Parathyroid adenoma (tissue), 2 donors: ENCODE results near the gene HLA-DOB.

ENCODE experiments used
- H2AFZ ChIP-seq: fragments of 300-600 bp; sonication (generic); one replicate; pipeline ENCODE4 v1.7.0; 2017; ENCODE audit warnings: antibody characterized with exemption, mild to moderate bottlenecking
- H3K27ac ChIP-seq: fragments of 300-600 bp; sonication (generic); one replicate; pipeline ENCODE4 v1.7.0; 2017
- H3K27me3 ChIP-seq: fragments of 300-600 bp; sonication (generic); one replicate; pipeline ENCODE4 v1.7.0; 2017; ENCODE audit warnings: low read length; ENCODE audit not compliant: control insufficient read depth, insufficient read depth
- H3K36me3 ChIP-seq: fragments of 300-600 bp; sonication (generic); one replicate; pipeline ENCODE4 v1.7.0; 2017; ENCODE audit warnings: low read length; ENCODE audit not compliant: control insufficient read depth, insufficient read depth
- H3K4me1 ChIP-seq: fragments of 300-600 bp; sonication (generic); one replicate; pipeline ENCODE4 v1.7.0; 2017; ENCODE audit warnings: control low read depth
- H3K4me2 ChIP-seq: fragments of 300-600 bp; sonication (generic); one replicate; pipeline ENCODE4 v1.7.0; 2017; ENCODE audit warnings: low read length
- H3K4me3 ChIP-seq: fragments of 300-600 bp; sonication (generic); one replicate; pipeline ENCODE4 v1.7.0; 2017; ENCODE audit warnings: low read depth, low read length
- H3K79me2 ChIP-seq: fragments of 300-600 bp; sonication (generic); one replicate; pipeline ENCODE4 v1.7.0; 2017; ENCODE audit warnings: control low read depth
- H3K9ac ChIP-seq: fragments of 300-600 bp; sonication (generic); one replicate; pipeline ENCODE4 v1.7.0; 2017; ENCODE audit warnings: mild to moderate bottlenecking
- H3K9me3 ChIP-seq: fragments of 300-600 bp; sonication (generic); one replicate; pipeline ENCODE4 v1.7.0; 2017; ENCODE audit warnings: low read length; ENCODE audit not compliant: control insufficient read depth
- CTCF ChIP-seq: fragments of 300-600 bp; sonication (generic); IDR thresholded peaks from one replicate; pipeline ENCODE4 v1.7.0; 2017; ENCODE audit warnings: antibody characterized with exemption, mild to moderate bottlenecking
- donor health status: primary hyperparathyroidism.

Gene HLA-DOB

GRCh38 chr6:32836873-32837272 is 20.1 kb upstream of the HLA-DOB start:
- Histone ChIP-seq H3K27me3 (no peaks in the 10 kb centered on the region), H3K79me2 (no peaks in the 10 kb centered on the region), H3K27ac (no peak overlapping the region), H3K9me3 (no peaks in the 10 kb centered on the region), H3K4me1 (no peaks in the 10 kb centered on the region), H3K9ac (no peak overlapping the region), H3K4me2 (no peak overlapping the region), H3K36me3 (no peaks in the 10 kb centered on the region), H2AFZ (no peak overlapping the region), H3K4me3 (no peak overlapping the region)
- no peak for TF ChIP-seq CTCF

GRCh38 chr6:32835167-32835893 is 18.5 kb upstream of the HLA-DOB start:
- no peak for TF ChIP-seq CTCF
- Histone ChIP-seq H3K36me3 (no peaks in the 10 kb centered on the region), H3K9me3 (no peaks in the 10 kb centered on the region), H3K4me1 (peaks cover 3% of the 10 kb centered on the region), H3K4me2 (no peak overlapping the region), H3K4me3 (no peak overlapping the region), H3K79me2 (no peaks in the 10 kb centered on the region), H2AFZ (no peak overlapping the region), H3K27ac (no peak overlapping the region), H3K27me3 (no peaks in the 10 kb centered on the region), H3K9ac (no peak overlapping the region)

GRCh38 chr6:32833664-32834063 is 16.9 kb upstream of the HLA-DOB start:
- Histone ChIP-seq H3K4me2 (no peak overlapping the region), H3K36me3 (no peaks in the 10 kb centered on the region), H3K4me1 (peaks cover 3% of the 10 kb centered on the region), H3K27me3 (no peaks in the 10 kb centered on the region), H3K9ac (no peak overlapping the region), H3K79me2 (no peaks in the 10 kb centered on the region), H3K9me3 (no peaks in the 10 kb centered on the region), H2AFZ (no peak overlapping the region), H3K27ac (no peak overlapping the region), H3K4me3 (no peak overlapping the region)
- no peak for TF ChIP-seq CTCF

GRCh38 chr6:32832535-32832934 is 15.7 kb upstream of the HLA-DOB start:
- no peaks in the 10 kb centered on the region for H3K9me3 ChIP-seq
- H3K4me2 ChIP-seq = no peak overlapping the region
- no peak overlapping the region for H3K4me3 ChIP-seq
- H3K9ac ChIP-seq = no peak overlapping the region
- H3K36me3 ChIP-seq = no peaks in the 10 kb centered on the region
- H2AFZ ChIP-seq = no peak overlapping the region
- TF ChIP-seq CTCF = no peak
- no peaks in the 10 kb centered on the region for H3K27me3 ChIP-seq
- H3K79me2 ChIP-seq = no peaks in the 10 kb centered on the region
- H3K4me1 ChIP-seq = peaks cover 3% of the 10 kb centered on the region
- no peak overlapping the region for H3K27ac ChIP-seq

DNA sequence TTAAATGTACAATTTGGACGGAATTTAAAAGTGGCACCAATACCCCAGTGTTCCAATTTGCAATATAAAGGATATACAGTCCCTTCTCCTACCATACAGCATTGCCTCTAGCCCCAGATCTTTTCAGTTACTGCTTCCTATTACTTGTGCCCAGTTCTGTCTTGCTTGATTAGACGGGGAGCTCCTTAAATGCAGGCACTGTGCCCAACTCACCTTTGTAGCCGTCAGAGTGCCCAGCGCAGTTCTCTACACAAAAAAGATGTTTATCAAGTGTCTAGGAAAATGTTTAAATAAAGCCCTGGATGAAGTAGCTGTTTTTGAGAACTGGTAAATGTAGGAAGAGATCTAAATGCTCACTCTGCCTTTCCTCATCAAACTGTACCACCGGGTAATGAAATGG is 14.1 kb upstream of the HLA-DOB start:
- H3K36me3 ChIP-seq = no peaks in the 10 kb centered on the region
- H3K9ac ChIP-seq = no peak overlapping the region
- no peaks in the 10 kb centered on the region for H3K79me2 ChIP-seq
- no peak for TF ChIP-seq CTCF
- H3K9me3 ChIP-seq = no peaks in the 10 kb centered on the region
- H2AFZ ChIP-seq = no peak overlapping the region
- H3K27me3 ChIP-seq = no peaks in the 10 kb centered on the region
- H3K4me1 ChIP-seq = peaks cover 3% of the 10 kb centered on the region
- no peak overlapping the region for H3K4me3 ChIP-seq
- peak overlapping the region; percentile 5 for H3K4me2 ChIP-seq
- no peak overlapping the region for H3K27ac ChIP-seq
